CD4-positive, CD25-positive, alpha-beta regulatory T cell (primary cell): ENCODE data around the gene TCEA3. TPM values are rescaled to one million over a fixed set of nuclear protein-coding genes. Genes with fewer than 3 reads are reported as not detected.

ENCODE experiments used
- ATAC-seq, 2 donors: fragments of 150-1000 bp; cut with Tn5 transposase; one replicate each; pipeline ENCODE4 v1.10.0; 2021; ENCODE audit warnings: low read depth in 2 of 2, moderate number of reproducible peaks in 2 of 2, moderate library complexity in 1 of 2
- DNase-seq, 3 donors: peaks; one replicate each; pipeline versions ENCODE4 v3.0.0 to v3.0.0-alpha.2; 2012 to 2022; ENCODE audit warnings: mixed read lengths in 1 of 3
- H3K27ac ChIP-seq: one replicate; pipeline ENCODE4 v1.7.0; 2013; ENCODE audit warnings: mild to moderate bottlenecking, low read length; ENCODE audit not compliant: insufficient read depth, poor library complexity, severe bottlenecking
- H3K27me3 ChIP-seq: one replicate; pipeline ENCODE4 v1.7.0; 2013; ENCODE audit warnings: low read length; ENCODE audit not compliant: control insufficient read depth, insufficient read depth
- H3K36me3 ChIP-seq: one replicate; pipeline ENCODE4 v1.7.0; 2013; ENCODE audit warnings: mild to moderate bottlenecking, low read length, moderate library complexity; ENCODE audit not compliant: control insufficient read depth, insufficient read depth
- H3K4me1 ChIP-seq: 2 replicates; pipeline ENCODE4 v1.7.0; 2013; ENCODE audit warnings: mild to moderate bottlenecking, low read length; ENCODE audit not compliant: insufficient read depth, control insufficient read depth, poor library complexity, severe bottlenecking
- H3K4me3 ChIP-seq: one replicate; pipeline ENCODE4 v1.7.0; 2013; ENCODE audit warnings: low read depth, mild to moderate bottlenecking, low read length, moderate library complexity
- H3K9me3 ChIP-seq, 2 experiments: 1 replicate in 1 of 2; 2 replicates in 1 of 2; pipeline ENCODE4 v1.7.0; 2013; ENCODE audit warnings: low read length in 2 of 2, mild to moderate bottlenecking in 1 of 2, moderate library complexity in 1 of 2; ENCODE audit not compliant: control insufficient read depth in 2 of 2
- H3K27ac Mint-ChIP-seq, 3 donors: one replicate each; pipeline ENCODE4 v1.8.0; 2020 to 2022; ENCODE audit warnings: mild to moderate bottlenecking in 3 of 3, mixed read lengths in 3 of 3, moderate library complexity in 2 of 3
- H3K27me3 Mint-ChIP-seq: one replicate; pipeline ENCODE4 v1.8.0; 2022; ENCODE audit warnings: mild to moderate bottlenecking, mixed read lengths
- H3K36me3 Mint-ChIP-seq: one replicate; pipeline ENCODE4 v1.8.0; 2020; ENCODE audit warnings: mixed read lengths
- H3K4me1 Mint-ChIP-seq, 4 donors: one replicate each; pipeline ENCODE4 v1.8.0; 2020 to 2022; ENCODE audit warnings: mixed read lengths in 4 of 4, mild to moderate bottlenecking in 1 of 4
- H3K4me3 Mint-ChIP-seq, 4 donors: one replicate each; pipeline ENCODE4 v1.8.0; 2020 to 2022; ENCODE audit warnings: mild to moderate bottlenecking in 4 of 4, mixed read lengths in 4 of 4, moderate library complexity in 3 of 4
- H3K9me3 Mint-ChIP-seq, 7 donors: one replicate each; pipeline ENCODE4 v1.8.0; 2020 to 2022; ENCODE audit warnings: mixed read lengths in 7 of 7, mild to moderate bottlenecking in 3 of 7, moderate library complexity in 2 of 7
- polyA plus RNA-seq, 4 donors: library from polyadenylated mRNA; unstranded; fragments of 300-500 nt; fragmentation: Illumina TruSeq; gene quantifications; one replicate each; pipeline ENCODE4 v1.2.3, GENCODE V29; 2021
- total RNA-seq: library from RNA; stranded (reverse); gene quantifications from one replicate; pipeline ENCODE4 v1.2.3, GENCODE V29; 2022

The TCEA3 gene
- total and polyA plus RNA-seq, 5 donors from 2014 or later: 7.7 to 23.2 (median 8.5) TPM

DNA sequence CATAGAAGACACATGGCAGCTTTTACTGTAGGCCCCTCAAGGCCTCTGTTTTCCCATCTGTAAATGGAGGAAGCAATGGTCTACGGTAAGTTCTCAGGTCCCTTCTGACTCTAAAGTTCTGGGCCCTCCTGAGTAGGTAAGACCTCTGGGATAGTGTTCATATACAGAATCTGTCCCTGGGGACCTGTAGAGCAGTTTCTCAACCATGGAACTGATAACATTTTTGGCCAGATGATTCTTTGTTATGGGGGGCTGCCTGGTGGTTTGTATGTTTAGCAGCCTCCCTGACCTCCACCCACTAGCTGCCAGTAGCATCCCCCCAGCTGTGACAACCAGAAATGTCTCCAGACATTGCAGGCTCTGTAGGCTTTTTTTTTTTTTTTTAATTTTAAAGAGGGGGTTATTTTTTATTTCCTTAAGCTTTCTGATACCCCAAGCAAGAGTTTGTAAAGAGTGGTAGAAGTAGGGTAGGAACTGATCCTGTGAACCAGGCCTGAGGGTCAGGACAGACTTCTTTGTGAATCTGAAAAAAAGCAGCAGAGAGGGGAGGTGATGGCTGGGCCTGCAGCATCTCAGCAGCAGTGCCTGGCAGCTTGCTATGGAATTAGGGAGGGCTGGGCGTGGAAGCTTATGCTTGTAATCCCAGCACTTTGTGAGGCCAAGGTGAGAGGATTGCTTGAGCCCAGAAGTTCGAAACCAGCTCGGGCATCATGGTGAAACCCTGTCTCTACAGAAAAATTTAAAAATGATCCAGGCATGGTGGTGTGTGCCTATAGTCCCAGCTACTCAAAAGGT lies 20.2 kb upstream of the TCEA3 start:
- Histone ChIP-seq H3K27me3 (peaks cover 7% of the 10 kb centered on the region), H3K36me3 (no peaks in the 10 kb centered on the region), H3K27ac (no peak overlapping the region), H3K4me1 (no peaks in the 10 kb centered on the region), H3K4me3 (no peak overlapping the region), H3K9me3 (no peaks in the 10 kb centered on the region)
- H3K9me3 Mint-ChIP-seq: peaks cover 0 to 2% (median 0%) of the 10 kb centered on the region in 7 donors
- ATAC-seq: no peak
- DNase-seq: no peak
- peaks cover 9% of the 10 kb centered on the region for H3K27me3 Mint-ChIP-seq
- no peak overlapping the region for H3K4me3 Mint-ChIP-seq
- H3K4me1 Mint-ChIP-seq: peaks cover 0 to 5% (median 0%) of the 10 kb centered on the region in 4 donors
- H3K27ac Mint-ChIP-seq: no peak overlapping the region
- H3K36me3 Mint-ChIP-seq: no peaks in the 10 kb centered on the region

DNA sequence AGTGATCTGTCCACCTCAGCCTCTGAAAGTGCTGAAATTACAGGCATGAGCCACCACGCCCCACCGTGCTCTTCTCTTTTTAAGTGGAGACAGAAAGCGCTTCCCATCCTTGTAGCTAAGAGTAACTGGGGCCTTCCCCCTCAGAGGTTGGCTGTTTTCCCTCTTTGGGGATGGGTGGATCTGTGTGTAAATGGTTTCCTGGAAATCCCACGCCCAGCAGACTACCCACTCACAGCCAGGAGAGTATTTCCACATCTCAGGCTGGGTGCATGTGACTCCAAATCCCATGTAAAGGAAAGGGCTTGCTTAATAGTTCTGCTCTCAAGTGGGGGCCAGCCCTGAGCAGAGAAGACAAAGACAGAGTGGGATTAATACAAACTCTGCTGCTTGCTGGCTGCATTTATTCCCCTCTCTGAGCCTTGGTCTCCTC lies 19.6 kb upstream of the TCEA3 start:
- no peak overlapping the region for H3K27ac ChIP-seq
- Mint-ChIP-seq H3K9me3 (peaks cover 0 to 2% (median 0%) of the 10 kb centered on the region in 7 donors), H3K27ac (no peak overlapping the region), H3K27me3 (peaks cover 9% of the 10 kb centered on the region), H3K4me3 (no peak overlapping the region), H3K4me1 (peaks cover 0 to 5% (median 0%) of the 10 kb centered on the region in 4 donors), H3K36me3 (no peaks in the 10 kb centered on the region)
- DNase-seq (no peak), ATAC-seq (no peak)
- H3K27me3 ChIP-seq: peaks cover 5% of the 10 kb centered on the region
- H3K9me3 ChIP-seq: no peaks in the 10 kb centered on the region
- H3K4me3 ChIP-seq: no peak overlapping the region
- H3K36me3 ChIP-seq: no peaks in the 10 kb centered on the region
- H3K4me1 ChIP-seq: no peaks in the 10 kb centered on the region

GRCh38 chr1:23442751-23443150 lies 18.2 kb upstream of the TCEA3 start:
- Mint-ChIP-seq H3K9me3 (peaks cover 0 to 2% (median 0%) of the 10 kb centered on the region in 7 donors), H3K4me3 (no peak overlapping the region), H3K36me3 (no peaks in the 10 kb centered on the region), H3K4me1 (peaks cover 0 to 5% (median 2%) of the 10 kb centered on the region in 4 donors), H3K27me3 (peaks cover 9% of the 10 kb centered on the region), H3K27ac (no peak overlapping the region)
- Histone ChIP-seq H3K4me1 (no peaks in the 10 kb centered on the region), H3K27ac (no peak overlapping the region), H3K4me3 (no peak overlapping the region), H3K36me3 (no peaks in the 10 kb centered on the region), H3K9me3 (no peaks in the 10 kb centered on the region), H3K27me3 (no peaks in the 10 kb centered on the region)
- no peak for ATAC-seq
- DNase-seq: no peak

DNA sequence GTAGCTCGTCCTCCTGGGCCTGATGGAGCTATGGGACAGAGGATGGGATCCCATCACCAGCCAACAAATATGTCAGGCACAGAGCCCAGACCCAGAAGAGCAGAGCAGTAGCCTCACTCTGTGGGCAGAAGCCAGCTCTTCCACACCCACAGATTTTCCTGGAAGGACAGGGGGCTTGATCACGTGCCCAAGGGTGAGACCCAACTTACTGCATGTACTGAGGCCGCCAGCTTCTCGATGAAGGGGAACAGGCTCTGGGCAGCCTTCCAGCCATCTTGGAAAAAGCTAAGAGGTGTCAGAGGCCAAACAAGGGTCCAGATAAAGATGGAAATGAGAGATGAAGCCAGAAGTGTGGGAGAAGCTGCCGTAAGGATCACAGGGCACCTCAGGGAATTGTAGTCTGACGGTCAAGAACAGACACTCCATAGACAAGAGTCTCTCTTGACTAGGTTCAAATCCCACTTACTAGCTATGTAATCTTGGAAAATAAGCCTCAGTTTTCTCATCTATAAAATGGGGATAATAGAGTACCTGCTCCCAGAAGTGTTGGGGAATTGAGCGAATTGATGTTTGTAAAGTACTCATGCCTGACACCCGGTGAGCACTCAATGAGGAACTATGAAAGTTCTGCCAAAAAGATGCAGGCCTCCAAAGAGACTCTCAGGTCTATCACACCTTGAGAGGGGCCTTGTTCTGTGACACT lies 17.0 kb upstream of the TCEA3 start:
- ATAC-seq (no peak), DNase-seq (no peak)
- no peaks in the 10 kb centered on the region for H3K36me3 ChIP-seq
- H3K9me3 ChIP-seq: no peaks in the 10 kb centered on the region
- Mint-ChIP-seq H3K27me3 (peaks cover 9% of the 10 kb centered on the region), H3K4me1 (peaks cover 0 to 5% (median 2%) of the 10 kb centered on the region in 4 donors), H3K4me3 (no peak overlapping the region), H3K27ac (peak overlapping the region in 1 of 3 donors; percentile 46), H3K36me3 (no peaks in the 10 kb centered on the region), H3K9me3 (peaks cover 0 to 2% (median 0%) of the 10 kb centered on the region in 7 donors)
- H3K4me3 ChIP-seq: no peak overlapping the region
- no peaks in the 10 kb centered on the region for H3K4me1 ChIP-seq
- H3K27me3 ChIP-seq: no peaks in the 10 kb centered on the region
- H3K27ac ChIP-seq: no peak overlapping the region

- Histone ChIP-seq H3K27me3 (no peaks in the 10 kb centered on the region), H3K36me3 (no peaks in the 10 kb centered on the region), H3K4me1 (no peaks in the 10 kb centered on the region), H3K27ac (no peak overlapping the region), H3K9me3 (no peaks in the 10 kb centered on the region), H3K4me3 (no peak overlapping the region)
- peaks cover 0 to 1% (median 0%) of the 10 kb centered on the region in 7 donors for H3K9me3 Mint-ChIP-seq
- H3K36me3 Mint-ChIP-seq: no peaks in the 10 kb centered on the region
- DNase-seq (no peak), ATAC-seq (no peak)
- peaks cover 0 to 5% (median 2%) of the 10 kb centered on the region in 4 donors for H3K4me1 Mint-ChIP-seq
- peaks cover 9% of the 10 kb centered on the region for H3K27me3 Mint-ChIP-seq
- no peak overlapping the region for H3K27ac Mint-ChIP-seq
- no peak overlapping the region for H3K4me3 Mint-ChIP-seq
Measured at GRCh38 chr1:23438545-23438944, 14.0 kb upstream of the TCEA3 start.

DNA sequence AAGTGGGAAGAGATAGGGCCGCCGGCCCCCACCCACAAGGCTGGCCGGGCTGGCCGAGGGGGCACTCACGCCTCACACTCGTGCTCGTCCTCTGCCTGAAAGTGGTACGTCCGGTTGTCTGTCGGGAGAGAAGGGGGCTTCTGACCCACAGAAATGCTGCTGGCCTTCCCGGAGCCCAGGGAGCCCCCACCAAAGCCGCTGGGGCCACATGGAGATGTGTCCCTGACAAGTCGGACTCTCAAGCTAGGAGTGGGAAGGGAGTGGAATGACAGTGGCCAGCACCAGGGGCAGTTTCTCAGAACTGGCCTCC lies 12.8 kb upstream of the TCEA3 start:
- no peak overlapping the region for H3K27ac Mint-ChIP-seq
- no peak for ATAC-seq
- peaks cover 4% of the 10 kb centered on the region for H3K27me3 Mint-ChIP-seq
- peaks cover 0 to 1% (median 0%) of the 10 kb centered on the region in 7 donors for H3K9me3 Mint-ChIP-seq
- no peaks in the 10 kb centered on the region for H3K4me1 ChIP-seq
- H3K36me3 Mint-ChIP-seq: no peaks in the 10 kb centered on the region
- no peak overlapping the region for H3K4me3 Mint-ChIP-seq
- no peak overlapping the region for H3K4me3 ChIP-seq
- H3K27ac ChIP-seq: no peak overlapping the region
- no peak for DNase-seq
- no peaks in the 10 kb centered on the region for H3K9me3 ChIP-seq
- no peaks in the 10 kb centered on the region for H3K36me3 ChIP-seq
- H3K4me1 Mint-ChIP-seq: peaks cover 0 to 4% (median 0%) of the 10 kb centered on the region in 4 donors
- no peaks in the 10 kb centered on the region for H3K27me3 ChIP-seq

DNA sequence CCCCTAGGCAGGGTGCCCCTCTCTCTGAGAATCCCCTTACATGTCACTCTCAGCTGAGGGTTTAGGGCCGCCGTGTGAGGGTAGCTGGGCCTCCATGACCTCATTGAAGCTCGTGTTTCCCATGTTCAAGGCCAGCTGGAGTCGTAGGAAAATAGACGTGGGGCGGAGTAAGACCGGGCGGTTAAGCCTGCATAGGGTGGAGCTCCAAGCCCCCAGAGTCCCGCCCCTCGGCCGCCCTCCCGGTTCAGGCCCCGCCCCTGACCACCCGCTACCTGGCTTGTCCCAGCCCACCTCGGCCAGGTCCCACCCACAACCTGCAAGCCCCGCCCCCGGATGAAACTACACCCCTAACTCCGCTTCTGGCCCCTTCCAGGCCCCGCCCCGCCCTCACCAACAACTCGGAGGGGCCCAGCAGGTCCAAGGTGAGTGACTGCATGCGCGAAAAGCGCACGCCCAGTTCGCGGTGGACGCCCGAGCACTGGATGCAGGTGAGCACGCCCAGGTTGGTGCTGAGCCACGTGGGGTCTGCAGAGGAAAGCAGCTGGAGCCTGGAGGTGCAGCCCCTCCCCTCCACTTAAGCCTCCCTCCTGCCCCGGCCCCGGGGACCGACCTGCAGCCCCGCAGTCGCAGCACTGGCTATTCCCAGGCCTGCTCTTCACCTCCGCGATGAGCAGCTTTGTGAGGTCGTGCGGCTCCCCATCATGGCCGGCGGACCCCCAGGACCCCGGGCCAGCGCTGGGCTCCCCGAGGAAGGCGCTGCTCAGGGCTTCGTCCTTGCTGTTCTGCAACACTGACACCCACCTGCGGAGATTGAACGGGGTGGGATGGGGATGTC lies 12.2 kb upstream of the TCEA3 start:
- no peaks in the 10 kb centered on the region for H3K27me3 ChIP-seq
- Mint-ChIP-seq H3K36me3 (no peaks in the 10 kb centered on the region), H3K4me3 (no peak overlapping the region), H3K9me3 (peaks cover 0 to 1% (median 0%) of the 10 kb centered on the region in 7 donors), H3K27ac (no peak overlapping the region), H3K27me3 (peaks cover 4% of the 10 kb centered on the region), H3K4me1 (peaks cover 0 to 4% (median 0%) of the 10 kb centered on the region in 4 donors)
- H3K4me3 ChIP-seq: no peak overlapping the region
- H3K9me3 ChIP-seq: no peaks in the 10 kb centered on the region
- no peaks in the 10 kb centered on the region for H3K4me1 ChIP-seq
- DNase-seq (peak in 2 of 3 donors; percentile 23 to 33), ATAC-seq (peak in 1 of 2 donors; percentile 18)
- H3K27ac ChIP-seq: no peak overlapping the region
- no peaks in the 10 kb centered on the region for H3K36me3 ChIP-seq
